ENCODE measurements around the gene GSG1L. TPM values are rescaled to one million over a fixed set of nuclear protein-coding genes. Genes with fewer than 3 reads are reported as not detected.
"Not testable (repeated sequence)": the region's sequence is repeated elsewhere in the genome, so short reads cannot be mapped to it uniquely, and the experiment has no call there.

Gene GSG1L
- polyA plus RNA-seq, 3 donors, result 0.75 to 0.96 (median 0.77) TPM

DNA sequence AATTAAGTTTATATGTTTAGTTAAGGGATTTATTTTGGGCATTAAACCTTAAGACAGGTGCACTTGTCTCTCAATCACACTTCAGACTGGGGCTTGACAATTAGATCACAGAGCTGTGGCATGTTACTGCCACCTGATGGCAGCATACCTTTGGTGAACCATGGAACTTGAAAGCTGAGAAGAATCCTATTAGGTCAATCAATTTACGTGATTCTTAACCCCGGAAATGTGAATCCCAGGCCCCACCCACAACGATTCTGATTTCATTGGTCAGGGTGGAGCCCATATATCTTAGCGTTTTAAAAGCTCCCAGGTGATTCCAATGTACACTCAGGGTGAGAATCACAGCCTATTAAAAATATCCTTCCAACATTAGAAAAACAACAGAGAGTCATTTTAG is 91.0 kb downstream of the GSG1L start:
- DNase-seq (ENCODE audit: extremely low read depth in 1 of 11, low read depth in 9 of 11, low spot score in 4 of 11), result peak in 8 of 11 donors; percentile 1 to 15 (median 10)

DNA sequence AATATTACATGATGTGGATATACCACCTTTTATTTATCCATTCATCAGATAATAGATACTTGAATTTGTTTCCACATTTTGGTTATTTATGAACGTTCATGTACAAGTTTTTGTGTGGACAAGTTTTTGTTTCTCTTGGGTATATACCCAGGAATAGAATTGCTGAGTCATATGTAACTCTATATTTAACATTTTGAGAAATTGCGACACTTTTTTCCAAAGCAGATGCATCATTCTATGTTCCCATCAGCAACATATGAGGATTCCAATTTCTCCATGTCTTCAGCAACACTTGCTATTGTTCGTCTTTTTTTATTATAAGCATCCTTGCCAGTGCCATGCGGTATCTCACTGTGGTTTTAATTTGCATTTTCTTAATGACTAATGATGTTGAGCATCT is 93.9 kb downstream of the GSG1L start:
- DNase-seq (ENCODE audit: extremely low read depth in 1 of 11, low read depth in 9 of 11, low spot score in 4 of 11), result no peak

DNA sequence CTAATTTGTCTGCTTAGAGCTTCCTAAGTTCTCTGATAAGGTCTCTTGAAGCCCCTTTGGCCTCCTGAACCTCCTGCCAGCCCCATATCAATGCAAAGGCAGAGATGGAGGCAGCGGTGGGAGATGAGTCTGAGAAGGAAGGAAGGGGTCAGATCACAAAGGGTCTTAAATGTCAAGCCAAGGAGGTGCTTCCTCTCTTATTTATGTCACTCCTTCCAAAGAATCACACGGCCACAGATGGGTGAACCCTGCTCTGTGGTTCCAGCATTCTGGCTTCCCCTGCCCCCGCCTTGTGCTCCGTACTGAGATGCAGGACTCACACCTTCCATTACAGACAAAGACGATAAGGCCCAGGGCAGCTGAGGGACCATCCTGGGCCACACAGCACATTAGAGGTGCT is 96.3 kb downstream of the GSG1L start:
- DNase-seq (ENCODE audit: extremely low read depth in 1 of 11, low read depth in 9 of 11, low spot score in 4 of 11), result no peak

DNA sequence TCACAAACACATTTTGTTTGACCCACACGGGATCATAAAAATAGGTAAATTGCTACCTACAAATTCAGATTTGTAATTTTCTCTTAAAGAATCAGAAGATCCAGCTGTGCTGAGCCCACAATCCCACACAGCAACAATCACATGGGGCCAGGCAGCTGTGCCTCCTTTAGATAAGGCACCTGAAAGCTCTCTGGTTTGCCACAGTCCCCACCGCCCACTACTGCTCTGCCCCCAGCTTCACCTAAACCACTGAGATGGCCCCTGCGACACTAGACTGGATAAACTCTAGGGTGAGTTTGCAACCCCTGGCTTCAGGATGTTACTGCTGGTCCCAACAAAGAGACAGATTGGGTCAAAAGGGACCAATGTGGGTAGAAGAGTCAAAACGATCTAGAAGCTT is 96.8 kb downstream of the GSG1L start:
- no peak for DNase-seq (ENCODE audit: extremely low read depth in 1 of 11, low read depth in 9 of 11, low spot score in 4 of 11)

DNA sequence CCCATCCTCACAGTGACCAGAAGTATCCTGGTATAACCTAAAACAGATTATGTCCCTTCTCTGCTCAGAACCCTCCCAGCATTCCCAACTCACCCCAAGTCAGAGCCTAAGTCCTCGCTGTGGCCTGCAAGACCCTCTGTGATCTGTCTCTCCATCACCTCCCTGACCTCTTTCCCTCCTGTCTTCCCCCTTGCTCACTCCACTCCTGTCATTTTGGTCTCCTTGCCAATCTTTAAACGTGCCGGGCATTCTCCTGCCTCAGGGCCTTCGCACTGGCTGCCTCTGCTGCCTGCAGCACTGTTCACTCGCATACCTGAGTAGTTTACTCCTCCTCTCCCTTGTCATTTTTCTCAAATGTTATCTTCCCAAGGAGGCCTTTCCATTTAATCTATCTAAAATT is 97.7 kb downstream of the GSG1L start:
- no peak for DNase-seq (ENCODE audit: extremely low read depth in 1 of 11, low read depth in 9 of 11, low spot score in 4 of 11)

DNA sequence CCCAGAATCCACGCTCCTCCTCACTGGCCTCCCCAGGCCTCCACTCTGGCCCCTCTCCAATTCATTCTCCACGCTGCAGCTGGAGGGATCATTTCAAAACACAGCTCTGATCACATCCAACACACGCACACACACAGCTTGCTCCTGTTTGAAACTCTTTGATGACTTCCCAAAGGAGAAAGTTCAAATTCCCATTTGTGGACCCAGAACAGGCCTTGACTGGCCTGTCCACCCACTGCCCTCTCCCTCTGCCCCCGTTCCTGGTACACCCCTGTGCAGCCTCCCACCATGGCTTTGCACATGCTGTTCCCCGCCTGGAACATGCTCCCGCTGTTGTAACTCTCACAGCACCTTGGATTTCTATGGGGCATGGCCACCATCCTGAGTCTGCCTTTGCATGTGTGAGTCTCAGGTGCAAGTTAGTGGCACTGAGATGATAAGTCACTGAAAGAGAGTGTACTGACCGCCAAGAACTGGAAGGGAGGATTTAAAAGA is 100.0 kb downstream of the GSG1L start:
- DNase-seq (ENCODE audit: extremely low read depth in 1 of 11, low read depth in 9 of 11, low spot score in 4 of 11), result no peak

DNA sequence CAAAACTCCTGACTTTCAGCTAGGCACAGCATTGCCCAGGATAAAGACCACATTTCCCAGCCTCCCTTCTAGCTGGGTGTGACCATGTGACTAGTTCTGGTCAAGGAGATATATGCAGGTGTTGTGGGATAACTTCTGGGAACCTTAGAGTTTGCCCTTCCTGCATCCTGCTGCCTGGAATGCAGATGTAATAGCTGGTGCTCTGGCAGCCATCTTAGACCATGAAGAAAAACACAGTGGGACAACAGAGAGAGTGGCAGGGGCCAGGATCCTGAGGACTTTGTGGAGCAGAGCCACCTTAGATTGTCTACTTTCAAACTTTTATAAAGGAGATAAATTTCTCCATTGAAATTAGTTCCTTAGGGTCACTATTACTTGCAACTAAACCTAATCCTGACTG is 101.3 kb downstream of the GSG1L start:
- no peak for DNase-seq (ENCODE audit: extremely low read depth in 1 of 11, low read depth in 9 of 11, low spot score in 4 of 11)

DNA sequence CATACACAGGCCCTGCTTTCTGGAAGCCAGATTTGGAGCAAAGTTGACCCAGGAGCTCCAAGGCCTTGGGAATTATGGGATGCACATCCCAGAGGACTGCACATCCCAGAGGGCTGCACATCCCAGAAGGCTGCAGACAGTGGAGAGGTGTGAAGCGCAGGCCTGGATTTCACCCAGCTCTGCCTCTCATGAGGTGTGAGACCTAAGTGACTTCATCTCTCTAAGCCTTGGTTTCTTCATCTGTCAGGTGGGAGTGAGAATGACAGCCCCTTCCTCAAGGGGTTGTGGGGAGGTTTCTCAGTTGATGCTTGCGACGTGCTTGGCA is 102.3 kb downstream of the GSG1L start:
- DNase-seq (ENCODE audit: extremely low read depth in 1 of 11, low read depth in 9 of 11, low spot score in 4 of 11), result no peak

DNA sequence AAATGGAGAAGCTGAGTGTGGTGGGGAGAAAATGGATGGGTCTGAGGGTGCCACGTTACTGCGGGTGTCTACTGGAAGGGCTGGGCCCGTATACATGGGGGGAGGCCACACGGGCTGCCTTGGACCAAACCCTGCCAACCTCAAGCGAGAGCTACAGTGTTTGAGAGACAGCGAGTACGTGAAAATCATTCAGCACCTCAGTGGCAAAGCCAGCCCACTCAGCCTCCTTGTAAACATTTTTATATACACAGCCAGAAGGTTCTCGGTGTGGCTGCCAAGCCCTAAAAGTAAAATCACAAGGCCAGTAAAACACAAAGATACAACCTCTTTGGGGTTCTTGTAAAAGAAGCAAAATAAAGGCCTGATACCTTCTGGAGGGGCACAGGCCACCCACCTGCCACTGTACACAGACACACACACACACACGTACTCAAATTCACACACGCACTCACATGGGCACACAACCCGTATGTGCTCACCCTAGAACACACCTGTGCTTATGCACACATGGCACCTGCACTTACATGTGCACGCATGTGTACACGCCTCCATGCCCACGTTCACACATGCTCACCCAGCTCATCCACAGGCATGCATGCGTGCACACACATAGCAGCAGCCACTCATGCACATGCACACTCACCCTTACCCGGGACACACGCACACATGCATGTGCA is 102.8 kb downstream of the GSG1L start:
- no peak for DNase-seq (ENCODE audit: extremely low read depth in 1 of 11, low read depth in 9 of 11, low spot score in 4 of 11)

DNA sequence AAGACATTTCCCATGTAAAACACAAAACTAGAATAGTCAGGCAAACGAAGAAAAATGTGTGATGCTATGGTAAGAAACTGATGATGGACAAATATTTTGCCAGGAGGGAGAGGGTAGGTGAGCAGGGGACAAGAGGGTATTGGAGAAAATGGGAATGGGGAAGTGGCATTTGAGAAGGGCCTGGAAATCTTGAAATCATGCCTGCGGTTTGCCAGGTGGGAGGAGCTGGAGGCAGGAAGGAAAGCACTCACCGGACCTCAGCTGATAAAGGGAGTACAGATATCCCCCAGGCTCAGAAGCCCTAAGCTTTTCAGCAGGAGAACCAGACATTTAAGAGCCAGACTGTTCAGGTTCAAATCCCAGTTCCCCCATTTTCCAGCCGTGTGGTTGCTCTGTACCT is 103.6 kb downstream of the GSG1L start:
- DNase-seq (ENCODE audit: extremely low read depth in 1 of 11, low read depth in 9 of 11, low spot score in 4 of 11), result no peak

DNA sequence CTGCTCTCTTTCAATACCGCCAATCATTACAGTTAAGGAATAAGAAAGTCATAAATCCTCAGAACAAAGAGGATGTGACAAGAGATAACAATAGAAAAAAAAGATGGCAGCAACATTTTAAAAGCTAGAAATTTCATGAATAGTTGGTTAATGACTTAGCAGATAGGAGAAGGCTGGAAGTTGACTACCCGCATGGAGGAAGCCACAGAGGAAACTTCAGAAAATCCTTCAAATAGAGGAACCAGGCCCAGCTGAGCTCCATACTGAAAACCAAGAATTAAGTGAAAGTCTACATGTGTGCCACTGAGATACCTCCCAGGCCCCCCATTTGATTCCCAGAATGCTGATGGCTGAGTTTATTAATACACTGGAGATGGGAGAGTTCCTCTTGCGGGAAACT is 109.3 kb downstream of the GSG1L start:
- DNase-seq (ENCODE audit: extremely low read depth in 1 of 11, low read depth in 9 of 11, low spot score in 4 of 11), result no peak

DNA sequence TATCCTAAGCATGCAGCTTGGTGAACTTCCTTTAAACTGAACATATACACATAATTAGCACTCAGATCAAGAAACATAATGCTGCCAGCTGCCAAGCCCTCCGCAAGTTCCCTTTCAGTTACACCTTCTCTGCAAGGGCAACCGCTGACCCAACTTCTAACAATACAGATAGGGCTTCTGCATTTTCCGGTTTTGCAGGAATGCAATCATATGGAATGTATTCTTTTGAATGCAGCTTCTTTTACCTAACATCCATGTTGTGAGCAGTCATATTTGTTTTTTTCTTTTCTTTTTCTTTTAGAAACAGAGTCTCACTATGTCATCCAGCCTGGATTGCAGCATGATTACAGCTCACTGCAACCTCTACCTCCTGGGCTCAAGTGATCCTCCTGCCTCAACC is 110.7 kb downstream of the GSG1L start:
- no peak for DNase-seq (ENCODE audit: extremely low read depth in 1 of 11, low read depth in 9 of 11, low spot score in 4 of 11)

DNA sequence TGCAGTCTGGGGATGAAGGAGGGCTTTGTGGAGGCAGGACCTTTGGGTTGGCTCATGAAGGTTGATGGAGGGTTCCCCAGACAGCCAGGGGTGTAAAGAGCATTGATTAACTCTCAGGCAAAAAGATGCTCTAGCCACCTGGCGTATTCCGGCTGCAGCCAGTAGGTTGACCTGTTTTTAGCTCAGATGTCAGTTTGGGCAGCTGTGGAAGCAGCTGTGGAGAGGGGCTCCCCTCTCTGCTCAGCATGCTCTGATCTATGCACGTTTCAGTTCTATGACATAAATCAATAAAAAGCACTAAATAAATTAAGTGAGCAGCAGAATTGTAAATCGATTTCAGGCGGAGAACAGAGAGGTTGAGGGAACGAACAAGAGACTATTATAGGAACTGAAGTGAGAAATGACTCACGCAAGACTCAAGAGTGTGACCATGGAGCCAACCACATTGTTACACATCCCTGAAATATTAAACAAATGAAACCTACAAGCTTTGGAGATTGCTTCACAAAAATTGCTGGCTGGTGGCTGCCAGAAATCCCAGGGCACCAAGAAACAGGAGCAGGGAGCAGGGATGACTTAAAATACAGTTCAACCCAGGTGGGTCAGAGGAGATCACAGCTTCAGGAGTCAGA is 111.9 kb downstream of the GSG1L start:
- no peak for DNase-seq (ENCODE audit: extremely low read depth in 1 of 11, low read depth in 9 of 11, low spot score in 4 of 11)

DNA sequence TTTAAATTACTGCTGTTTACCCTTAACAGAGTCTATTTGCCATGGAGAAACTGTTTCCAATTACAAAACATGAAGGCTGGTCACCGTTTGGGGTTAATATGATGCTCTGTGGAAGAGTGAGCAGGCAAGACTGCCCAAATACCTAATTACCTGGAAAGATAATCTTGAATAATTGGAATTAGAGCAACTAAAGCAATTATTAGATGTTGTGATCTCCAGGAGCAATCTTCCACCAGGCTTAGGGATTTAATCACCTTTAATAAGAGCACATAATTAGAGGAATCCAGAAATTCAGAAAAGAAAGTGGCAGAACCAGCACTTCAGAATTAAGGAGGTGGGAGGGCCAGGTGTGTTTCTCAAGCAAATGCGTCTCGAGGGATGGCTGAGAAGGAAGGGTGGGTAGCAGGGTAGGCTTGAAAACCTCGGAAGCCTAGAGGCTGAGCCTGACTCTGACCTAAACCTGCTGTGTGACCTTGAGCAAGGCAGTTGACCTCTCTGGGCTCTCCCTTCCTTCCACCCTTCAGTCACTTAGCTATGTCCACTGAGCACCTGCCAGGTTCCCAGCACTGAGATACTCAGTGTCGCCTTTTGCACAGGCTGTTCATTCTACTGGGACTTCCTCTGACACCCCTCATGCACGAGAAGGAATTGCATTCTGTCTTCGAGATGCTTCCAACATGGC is 113.2 kb downstream of the GSG1L start:
- no peak for DNase-seq (ENCODE audit: extremely low read depth in 1 of 11, low read depth in 9 of 11, low spot score in 4 of 11)

DNA sequence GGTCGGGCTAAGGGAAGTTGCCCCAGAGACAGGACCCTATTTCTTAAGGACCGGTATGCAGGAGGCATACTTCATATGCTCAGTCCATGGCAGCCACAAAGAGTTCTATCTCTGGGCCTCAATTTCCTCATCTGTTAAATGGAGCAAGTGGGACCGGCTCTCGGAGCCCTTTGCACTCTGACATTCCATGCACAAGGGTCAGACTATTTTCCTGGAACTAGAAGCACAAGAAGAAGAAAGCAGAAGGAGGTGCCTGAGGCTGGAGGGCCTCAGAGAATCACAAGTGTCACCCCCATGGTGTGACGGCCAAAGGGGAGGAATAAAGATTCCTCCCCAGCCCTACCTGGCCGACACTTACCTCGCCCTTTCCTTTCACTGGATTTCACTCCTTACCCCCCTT is 115.8 kb downstream of the GSG1L start:
- no peak for DNase-seq (ENCODE audit: extremely low read depth in 1 of 11, low read depth in 9 of 11, low spot score in 4 of 11)

DNA sequence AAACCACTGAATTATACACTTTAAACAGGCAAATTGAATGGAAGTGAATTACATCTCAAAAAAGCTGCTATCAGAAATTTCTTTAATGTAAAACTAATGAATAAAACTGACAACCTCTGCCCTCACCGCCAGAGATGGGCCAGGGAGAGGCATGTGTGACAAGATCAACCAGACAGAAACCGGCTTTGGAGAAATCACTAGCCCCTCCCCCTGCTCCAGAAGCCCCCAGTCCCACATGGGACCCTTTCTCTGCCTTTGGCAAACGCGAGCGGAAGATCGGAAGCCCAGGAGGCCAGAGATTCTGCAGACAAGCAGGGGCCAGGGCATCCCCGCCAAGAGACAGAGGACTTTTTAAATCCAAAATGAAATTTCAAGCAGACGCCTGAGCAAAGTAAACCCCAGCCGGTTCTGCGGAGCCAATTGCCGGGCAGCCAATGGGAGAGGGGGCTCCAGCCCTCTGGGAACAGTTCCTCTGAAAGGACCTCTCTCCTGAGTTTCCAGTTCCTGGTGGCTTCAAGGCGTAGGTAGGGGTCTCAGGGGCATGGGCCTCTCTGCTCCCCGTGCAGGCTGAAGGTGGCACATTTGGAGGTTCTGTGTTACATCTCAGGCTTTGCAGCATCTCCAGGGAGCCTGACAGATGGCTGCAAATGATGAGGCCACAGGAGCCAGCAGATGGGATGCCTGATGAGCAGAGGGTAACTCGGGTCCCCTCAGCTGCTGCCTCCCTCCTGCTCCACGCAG is 118.1 kb downstream of the GSG1L start:
- no peak for DNase-seq (ENCODE audit: extremely low read depth in 1 of 11, low read depth in 9 of 11, low spot score in 4 of 11)

DNA sequence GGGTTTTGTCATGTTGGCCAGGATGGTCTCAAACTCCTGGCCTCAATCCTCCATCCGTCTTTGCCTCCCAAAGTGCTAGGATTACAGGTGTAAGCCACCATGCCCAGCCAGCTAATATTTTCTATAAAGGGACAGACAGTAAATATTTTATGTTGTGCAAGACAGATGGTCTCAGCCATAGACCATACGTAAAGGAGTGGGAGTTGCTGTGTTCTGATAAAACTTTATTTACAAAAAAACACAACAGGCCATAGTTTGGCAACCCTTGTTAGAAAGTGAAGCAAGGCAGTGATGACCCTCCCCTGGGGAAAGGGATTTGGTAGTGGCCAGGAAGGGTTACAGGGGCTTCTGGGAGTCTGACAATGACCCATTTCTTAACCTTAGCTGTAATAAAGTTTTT is 119.7 kb downstream of the GSG1L start:
- no peak for DNase-seq (ENCODE audit: extremely low read depth in 1 of 11, low read depth in 9 of 11, low spot score in 4 of 11)

DNA sequence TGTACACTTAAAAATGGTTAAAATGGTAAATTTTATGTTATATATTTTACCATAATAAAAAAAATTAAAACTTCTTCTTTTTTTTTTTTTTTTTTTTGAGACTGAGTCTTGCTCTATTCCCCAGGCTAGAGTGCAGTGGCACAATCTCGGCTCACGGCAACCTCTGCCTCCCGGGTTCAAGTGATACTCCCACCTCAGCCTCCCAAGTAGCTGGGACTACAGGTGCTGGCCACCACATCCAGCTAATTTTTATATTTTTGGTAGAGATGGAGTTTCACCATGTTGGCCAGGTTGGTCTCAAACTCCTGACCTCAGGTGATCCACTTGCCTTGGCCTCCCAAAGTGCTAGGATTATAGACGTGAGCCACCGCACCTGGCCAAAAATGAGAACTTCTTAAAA is 121.4 kb downstream of the GSG1L start:
- DNase-seq (ENCODE audit: extremely low read depth in 1 of 11, low read depth in 9 of 11, low spot score in 4 of 11), result not testable (repeated sequence)

DNA sequence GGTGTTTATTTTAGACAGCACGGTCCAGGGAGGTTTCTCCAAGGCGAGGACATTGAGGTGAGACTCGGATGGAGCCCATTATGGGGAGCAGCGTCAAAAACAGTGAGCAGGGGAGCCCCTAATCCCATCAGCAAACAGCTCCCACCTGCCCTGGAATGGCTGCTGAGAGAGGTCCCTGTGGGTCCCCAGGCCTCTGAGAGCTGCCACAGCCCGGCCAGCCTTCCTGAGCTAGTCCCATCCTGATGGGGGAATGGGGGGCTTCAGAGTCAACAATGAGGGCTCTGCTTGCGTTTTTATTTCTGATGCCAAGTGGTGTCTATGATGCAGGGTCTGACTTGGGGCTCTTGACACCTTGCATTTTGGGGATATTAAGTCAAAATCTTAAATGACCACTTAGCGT is 128.4 kb downstream of the GSG1L start:
- no peak for DNase-seq (ENCODE audit: extremely low read depth in 1 of 11, low read depth in 9 of 11, low spot score in 4 of 11)

DNA sequence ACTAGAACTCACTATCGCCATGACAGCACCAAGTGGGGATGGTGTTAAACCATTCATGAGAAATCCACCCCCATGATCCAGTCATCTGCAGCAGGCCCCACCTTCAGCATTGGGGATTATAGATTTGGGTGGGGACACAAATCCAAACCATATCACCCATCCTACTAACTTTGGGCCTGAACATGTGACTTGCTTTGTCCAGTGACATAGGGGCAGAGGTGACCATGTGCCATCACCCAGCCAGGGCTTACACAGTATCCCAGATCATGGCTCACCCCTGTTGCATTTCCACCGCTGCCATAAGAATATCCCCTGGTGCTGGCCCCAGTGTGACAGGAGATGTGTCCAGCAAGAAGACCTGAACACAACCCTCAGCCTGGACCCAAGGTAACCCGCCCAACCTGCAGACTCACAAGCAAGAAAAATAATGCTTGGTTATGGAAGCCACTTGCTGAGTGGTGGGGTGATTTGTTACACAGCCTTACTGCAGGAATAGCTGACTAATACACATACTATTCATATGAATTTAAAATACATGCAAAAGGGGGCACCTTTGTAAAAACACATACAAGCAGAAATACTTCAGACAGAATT is 130.9 kb downstream of the GSG1L start:
- no peak for DNase-seq (ENCODE audit: extremely low read depth in 1 of 11, low read depth in 9 of 11, low spot score in 4 of 11)

All from renal cortex interstitium (tissue), 11 donors.